ENCODE data around the gene TCP10L. TPM values are rescaled to one million over a fixed set of nuclear protein-coding genes. Genes with fewer than 3 reads are reported as not detected.
A peak's percentile ranks its signal among the peaks of the same experiment; 100 is the strongest.

TCP10L gene
- total RNA-seq, 1 experiment from 2014 or later = not detected

DNA sequence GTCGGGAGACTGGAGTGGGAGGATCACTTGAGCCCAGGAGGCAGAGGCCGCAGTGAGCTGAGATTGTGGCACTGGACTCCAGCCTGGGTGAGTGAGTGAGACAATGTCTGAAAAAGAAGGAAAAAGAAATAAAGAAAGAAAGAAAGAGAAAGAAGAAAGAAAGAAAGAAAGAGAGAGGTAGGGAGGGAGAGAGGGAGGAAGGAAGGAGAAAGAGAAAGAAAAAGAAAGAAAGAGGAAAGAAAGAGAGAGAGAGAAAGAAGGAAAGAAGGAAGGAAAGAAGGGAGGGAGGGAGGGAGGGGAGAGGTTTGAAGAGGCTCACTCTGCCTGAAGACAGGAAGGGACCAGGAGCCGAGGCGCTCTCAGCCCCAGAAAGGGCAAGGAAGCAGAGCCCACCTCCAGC lies 4.8 kb upstream of the TCP10L start:
- DNase-seq (ENCODE audit: low spot score) = no peak
- in situ Hi-C loops (cut with HindIII; ENCODE audit: low sequenced_read_pairs) = no loop called here

DNA sequence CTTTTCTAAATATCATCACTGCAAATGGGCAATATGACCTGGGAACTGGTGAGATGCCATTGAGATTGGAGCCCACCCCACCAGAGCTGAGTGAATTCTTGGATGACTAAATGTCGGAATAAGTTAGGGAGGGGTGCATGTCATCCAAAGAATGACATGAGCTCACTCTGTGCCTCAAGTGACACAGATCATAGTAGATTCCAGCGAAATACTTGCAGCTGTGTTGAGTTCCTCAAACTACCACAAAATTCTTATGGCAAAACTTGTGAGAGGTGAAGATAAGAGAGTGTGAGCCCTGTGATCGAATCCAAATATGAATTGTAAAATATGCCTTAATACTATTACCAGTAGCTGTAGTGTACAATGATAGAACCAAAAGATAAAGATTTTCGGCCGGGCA lies 2.3 kb upstream of the TCP10L start:
- no peak for DNase-seq (ENCODE audit: low spot score)
- in situ Hi-C loops (cut with HindIII; ENCODE audit: low sequenced_read_pairs) = no loop called here

DNA sequence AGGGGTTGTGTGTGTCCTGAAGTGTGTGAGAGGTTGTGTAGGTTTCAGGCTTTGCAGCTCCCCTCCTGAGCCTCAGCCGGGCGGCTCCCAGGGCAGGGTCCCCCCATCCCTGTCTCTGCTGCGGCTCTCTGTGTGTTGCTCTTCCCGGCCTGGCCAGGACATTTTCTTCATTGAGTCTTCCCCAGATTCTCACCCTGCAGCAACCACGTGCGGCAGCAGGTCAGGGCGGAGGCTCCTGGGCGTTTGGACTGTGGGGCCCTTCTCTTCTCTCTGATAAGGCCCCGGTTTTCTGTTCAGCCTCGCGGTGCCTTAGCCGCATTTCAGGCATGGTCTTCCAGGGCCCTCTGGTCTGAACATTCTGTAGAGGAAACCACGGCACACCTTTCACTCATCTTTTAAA lies 1.8 kb upstream of the TCP10L start:
- in situ Hi-C loops (cut with HindIII; ENCODE audit: low sequenced_read_pairs) = no loop called here

DNA sequence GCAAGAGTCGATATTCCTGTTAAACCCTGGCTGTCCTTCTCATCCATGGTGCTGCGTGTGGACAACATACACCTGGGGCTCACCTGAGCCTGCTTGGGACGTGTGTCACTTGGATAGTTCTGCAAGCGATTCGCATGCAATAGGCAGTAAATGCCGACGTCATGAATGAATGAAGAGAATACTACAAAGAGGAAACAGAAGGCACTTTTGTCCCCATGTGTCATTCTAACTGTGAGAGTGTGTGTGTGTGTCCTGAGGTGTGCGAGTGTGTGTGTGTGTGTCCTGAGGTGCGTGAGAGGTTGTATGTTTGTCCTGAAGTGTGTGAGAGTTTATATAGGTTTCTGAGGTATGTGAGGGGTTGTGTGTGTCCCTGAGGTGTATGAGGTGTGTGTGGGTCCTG lies 647 bp upstream of the TCP10L start:
- no peak for DNase-seq (ENCODE audit: low spot score)
- in situ Hi-C loops (cut with HindIII; ENCODE audit: low sequenced_read_pairs) = no loop called here

More for the DNA sequence above, 1.8 kb upstream of the TCP10L start:
- DNase-seq (ENCODE audit: low spot score) = no peak

DNA sequence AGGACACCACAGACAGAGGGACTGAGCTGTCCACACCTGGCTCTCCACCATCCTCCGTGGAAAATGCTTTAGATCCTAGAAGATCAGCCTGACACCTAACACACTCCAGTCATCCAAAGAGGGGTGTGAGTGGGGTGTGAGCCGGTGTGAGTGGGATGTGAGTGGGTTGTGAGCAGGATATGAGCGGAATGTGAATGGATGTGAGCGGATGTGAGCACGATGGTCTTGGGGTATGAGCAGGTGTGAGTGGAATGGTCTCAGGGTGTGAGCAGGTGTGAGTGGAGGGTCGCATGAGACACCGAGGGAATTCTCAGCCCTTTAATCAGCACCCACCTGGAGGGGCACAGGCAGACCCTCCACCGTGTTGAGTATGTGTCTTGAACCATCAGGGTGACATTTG lies 851 bp downstream of the TCP10L start:
- no peak for DNase-seq (ENCODE audit: low spot score)
- in situ Hi-C loops (cut with HindIII; ENCODE audit: low sequenced_read_pairs) = no loop called here

DNA sequence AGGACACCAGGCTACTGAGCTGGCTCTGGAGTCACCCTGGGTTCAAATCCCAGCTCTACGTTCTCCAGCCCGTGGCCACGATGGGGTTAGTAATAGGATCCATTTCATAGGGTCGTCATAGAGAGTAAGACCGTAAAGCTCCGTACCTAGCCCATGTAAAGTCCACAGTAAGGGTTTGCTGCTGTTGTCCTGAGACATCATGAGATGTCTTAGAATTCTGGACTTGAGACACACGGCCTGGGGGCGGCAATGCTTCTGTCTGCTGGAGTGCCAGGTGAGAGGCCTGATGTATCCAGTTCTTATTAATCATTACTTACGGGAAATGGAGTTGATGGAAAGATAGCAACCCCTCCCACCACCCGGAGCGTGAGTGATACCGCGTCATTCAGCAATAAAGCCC lies 3.6 kb downstream of the TCP10L start:
- no peak for DNase-seq (ENCODE audit: low spot score)
- in situ Hi-C loops (cut with HindIII; ENCODE audit: low sequenced_read_pairs) = no loop called here

DNA sequence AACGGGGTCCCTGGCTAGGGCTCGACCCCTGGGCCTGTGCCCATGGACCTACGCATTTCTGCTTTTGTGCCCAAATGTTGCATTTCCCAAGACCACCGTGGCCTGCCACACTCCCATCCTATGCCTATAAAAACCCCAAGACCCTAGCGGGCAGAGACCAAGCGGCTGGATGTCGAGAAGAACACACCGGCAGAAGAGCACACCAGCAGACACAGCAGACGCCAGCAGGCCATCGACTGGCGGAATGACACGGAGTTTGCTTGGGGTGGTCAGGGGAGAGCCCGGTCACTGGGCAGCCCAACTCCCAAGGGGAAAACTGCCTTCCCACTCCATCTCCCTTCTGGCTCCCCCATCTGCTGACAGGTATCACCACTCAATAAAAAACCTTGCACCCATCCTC lies 4.4 kb downstream of the TCP10L start:
- DNase-seq (ENCODE audit: low spot score) = no peak
- in situ Hi-C loops (cut with HindIII; ENCODE audit: low sequenced_read_pairs) = no loop called here

DNA sequence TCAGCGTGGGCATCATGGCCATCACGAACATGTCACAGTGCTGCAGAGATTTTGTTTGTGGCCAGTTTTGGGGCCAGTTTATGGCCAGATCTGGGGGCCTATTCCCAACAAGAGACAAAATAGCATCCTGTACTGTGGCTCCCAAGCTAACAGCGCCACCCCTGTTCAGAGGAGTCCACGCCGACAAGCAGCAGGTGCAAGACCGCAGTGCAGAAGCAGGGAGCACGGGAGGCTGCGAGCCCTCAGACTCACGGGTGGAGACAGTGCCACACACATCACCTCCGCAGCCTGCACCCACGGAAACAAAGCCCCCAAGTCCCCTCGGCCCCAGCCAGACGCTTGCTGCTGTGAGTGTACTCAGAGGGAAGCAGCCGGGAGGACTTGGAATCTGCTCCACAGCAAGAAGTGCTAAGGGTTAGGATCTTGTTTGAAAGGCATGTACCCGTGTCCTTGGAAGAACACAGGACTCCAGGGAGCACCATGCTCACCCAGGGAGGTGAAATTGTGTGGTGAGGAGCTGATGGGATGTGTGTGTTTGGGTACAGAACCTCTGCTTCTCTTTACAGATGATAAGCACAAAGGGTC lies 7.1 kb downstream of the TCP10L start:
- in situ Hi-C loops (cut with HindIII; ENCODE audit: low sequenced_read_pairs) = no loop called here
- DNase-seq (ENCODE audit: low spot score) = no peak

DNA sequence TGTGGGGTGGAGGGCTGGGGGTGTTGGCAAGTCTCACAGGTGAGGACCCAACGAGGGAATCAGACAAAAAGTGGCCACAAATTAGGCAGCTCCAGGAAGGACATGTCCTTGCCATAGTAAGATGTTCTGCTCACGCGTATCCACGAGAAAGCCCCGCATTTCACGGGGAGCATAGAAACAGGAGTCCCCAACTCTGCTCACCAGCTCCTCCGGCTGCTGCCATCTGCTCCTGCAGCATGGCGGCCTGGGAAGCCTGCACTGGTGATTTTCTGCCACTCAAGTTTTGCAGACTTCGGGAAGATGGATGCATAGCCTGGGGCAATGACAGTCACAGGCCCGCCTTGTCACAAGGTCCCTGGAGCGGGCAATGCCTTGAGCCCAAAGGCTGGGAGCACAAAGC lies 9.3 kb downstream of the TCP10L start:
- DNase-seq (ENCODE audit: low spot score) = no peak
- in situ Hi-C loops (cut with HindIII; ENCODE audit: low sequenced_read_pairs) = no loop called here

DNA sequence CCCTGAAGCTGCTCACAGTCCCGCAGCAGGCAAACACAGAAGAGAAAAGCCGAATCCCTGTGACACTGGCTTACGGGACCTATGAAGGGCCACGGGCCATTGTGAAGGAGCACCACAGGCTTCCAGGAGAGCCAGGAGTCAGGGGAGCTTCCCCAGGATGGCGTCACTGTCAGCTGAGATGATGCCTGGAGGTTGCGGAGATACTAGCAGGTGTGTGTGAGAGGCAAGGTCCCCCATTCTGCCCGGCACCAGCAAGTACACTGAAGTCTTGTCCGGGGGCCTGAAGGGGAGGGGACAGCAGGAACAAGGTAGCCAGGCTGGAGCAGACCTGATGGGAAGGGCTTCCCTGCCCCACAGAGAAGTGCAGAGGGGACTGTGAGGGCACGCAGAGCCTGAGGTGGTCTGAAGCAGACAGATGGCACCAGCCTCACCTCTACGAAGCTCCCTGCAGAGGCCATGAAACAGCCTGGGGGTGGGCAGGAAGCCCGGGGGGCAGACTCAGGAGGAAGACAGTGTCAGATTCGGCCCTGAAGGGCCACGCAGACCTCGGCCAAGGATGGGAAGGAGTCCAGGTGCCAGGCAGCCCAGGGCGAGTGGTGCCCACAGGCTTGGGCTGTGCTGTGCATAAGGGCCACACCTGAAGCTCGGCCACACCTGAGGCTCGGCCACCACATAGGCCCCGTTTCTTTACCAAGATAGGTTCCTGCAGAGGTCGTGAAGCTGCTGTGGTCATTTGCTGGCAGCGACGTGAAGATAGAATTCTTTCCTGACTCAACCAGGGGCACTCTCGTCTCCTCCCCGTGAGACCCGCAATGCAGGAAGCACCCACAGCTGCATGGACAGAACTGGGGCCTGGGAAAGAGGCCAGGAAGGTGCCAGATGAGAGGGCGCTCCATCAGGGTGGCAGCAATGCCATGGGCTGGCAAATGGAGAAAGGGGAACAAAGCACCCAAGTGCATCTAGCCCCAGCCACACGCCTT lies 10.1 kb downstream of the TCP10L start:
- in situ Hi-C loops (cut with HindIII; ENCODE audit: low sequenced_read_pairs) = no loop called here
- DNase-seq (ENCODE audit: low spot score) = no peak

DNA sequence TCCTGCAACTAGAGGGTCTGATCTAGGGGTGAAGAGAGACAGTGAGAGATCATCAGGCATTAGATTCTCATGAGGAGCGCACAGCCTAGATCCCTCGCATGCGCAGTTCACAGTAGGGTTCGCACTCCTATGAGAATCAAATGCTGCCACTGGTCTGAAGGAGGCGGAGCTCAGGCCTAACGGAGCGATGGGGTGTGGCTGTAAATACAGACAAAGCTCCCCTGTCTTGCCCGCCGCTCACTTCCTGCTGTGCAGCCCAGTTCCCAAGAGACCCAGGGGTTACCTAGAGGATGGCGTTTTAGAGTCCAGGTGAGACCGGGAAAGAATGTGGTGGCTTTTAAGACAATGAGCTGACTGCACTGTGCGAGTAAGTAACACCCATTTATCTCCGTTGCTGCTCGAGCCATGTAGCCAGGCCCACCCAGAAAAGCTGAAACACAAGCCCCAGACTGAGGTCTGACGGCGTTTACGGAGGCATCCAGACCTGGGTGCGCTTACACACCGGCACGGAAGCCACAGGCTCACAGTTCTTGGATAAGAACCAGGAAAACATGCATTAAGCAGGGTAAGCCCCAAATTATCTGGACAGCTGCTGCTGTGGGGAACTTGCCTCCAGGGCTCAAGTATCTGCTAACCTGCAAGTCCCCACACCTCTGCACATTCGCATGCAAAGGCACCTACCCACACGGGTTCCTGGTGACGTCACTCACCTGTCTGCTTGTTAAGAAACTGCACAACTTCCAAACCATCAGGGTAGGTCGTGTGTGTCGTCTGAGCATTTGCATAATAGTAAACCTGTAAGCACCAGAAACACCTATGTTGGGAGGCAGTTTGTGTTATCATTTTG lies 12.5 kb downstream of the TCP10L start:
- in situ Hi-C loops (cut with HindIII; ENCODE audit: low sequenced_read_pairs) = no loop called here

DNA sequence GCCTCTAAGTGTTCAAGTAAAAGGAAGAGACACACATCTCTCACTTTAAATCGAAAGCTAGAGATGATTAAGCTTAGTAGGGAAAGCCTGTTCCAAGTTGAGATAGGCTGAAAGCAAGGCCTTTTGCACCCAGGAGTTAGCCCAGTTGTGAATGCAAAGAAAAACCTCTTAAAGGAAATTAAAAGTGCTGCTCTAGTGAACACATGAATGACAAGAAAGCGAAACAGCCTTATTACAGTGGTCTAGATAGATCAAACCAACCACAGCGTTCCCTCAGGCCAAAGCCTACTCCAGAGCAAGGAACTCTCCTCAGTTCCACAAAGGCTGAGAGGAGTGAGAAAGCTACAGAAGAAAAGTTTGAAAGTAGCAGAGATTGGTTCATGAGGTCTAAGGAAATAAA lies 14.9 kb downstream of the TCP10L start:
- in situ Hi-C loops (cut with HindIII; ENCODE audit: low sequenced_read_pairs) = no loop called here
- DNase-seq (ENCODE audit: low spot score) = no peak

More for the DNA sequence above, 12.5 kb downstream of the TCP10L start:
- no peak for DNase-seq (ENCODE audit: low spot score)

DNA sequence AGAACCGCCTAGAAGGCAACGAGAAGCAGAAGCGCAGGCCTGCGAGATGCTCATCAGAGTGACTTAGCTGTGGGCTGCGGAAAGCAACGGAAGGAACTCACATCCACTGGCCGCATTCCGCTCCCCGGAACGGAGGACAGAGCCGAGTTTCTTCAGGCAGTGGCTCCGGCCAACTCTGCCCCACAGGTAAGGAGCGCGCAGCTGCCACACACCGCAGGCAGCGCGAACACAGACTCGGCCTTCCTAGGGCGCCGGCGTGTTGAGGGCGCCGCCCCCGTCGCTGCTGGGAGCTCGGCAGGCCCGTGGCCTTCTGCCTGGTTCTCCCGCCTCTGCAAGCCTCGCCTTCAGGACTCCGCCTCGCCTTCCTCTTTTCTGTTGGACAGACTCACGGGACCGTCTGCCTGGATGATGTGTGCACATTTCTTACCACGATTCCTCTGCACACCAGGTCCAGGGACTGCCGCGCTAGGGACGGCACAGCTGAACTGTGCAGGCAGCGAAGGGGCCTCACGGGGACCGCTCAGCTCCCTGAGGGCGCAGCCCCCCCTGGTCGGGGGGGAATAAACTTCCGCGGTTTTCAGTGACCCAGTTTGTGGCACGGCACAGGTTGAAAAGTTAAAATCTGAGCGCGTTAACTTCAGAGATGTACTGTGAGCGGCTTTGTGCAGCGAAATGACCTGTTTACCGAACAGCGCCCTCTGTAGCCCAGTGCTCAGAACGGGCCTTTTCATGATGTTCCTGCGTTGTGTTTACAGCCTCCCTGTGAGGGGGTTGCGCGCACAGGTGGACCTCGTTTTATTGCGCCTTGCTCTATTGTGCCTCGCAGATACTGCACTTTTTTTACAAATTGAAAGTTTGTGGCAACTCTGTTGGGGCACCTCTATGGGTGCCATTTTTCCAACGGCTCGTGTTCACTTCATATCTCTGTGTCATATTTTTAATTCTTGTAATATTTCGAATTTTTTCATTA lies 15.8 kb downstream of the TCP10L start:
- DNase-seq (ENCODE audit: low spot score) = peak; percentile 81
- in situ Hi-C loops (cut with HindIII; ENCODE audit: low sequenced_read_pairs) = no loop called here

DNA sequence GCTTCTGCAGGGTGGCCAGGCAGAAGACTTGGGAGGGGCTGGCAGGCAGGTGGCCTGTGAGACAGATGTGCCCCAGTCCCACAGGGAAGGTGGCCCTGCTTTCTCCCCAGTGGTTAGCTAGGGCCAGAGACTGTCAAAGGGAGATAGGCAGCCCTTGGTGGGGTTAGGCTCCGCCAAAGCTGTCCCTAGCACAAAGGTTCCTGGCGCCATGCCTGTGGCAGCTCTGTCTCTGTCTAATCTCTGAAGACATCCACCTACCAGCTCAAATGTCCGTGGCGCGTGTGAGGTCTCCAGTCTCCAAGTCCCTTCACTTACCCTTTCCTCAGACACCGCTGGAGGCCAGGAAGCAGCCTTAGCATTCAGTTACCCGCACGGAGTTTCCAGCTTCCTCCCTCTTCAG lies 17.7 kb downstream of the TCP10L start:
- no peak for DNase-seq (ENCODE audit: low spot score)
- in situ Hi-C loops (cut with HindIII; ENCODE audit: low sequenced_read_pairs) = no loop called here

DNA sequence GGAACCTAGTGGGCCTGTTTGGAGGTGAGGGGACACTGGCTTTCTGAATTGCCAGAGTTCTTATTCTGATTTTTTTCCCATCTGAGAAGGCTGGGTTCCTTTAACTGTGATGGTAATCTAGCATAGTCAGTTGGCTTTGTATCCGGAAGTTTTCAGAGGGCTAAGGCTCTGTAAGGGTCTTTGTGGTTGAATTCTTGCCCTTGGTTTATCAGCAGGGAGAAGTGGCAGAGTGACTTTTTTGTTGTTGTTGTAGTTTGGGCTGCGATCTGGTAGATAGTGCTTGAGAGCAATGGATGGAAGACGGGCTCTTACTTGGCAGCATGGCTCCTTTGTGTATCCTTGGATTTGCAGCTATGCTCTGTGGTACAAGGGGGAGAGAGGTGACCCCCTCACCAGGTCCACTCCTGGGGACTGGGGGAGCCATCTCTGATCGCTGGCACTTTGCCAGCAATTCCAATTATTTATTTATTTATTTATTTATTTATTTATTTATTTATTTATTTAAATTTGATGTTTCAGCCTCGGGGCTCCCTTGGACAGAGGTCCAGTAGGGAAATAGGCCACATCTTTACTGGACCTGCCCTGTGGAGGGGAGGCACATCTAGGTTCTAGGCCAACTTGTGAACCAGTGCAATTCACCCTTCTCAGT lies 18.5 kb downstream of the TCP10L start:
- no peak for DNase-seq (ENCODE audit: low spot score)
- in situ Hi-C loops (cut with HindIII; ENCODE audit: low sequenced_read_pairs) = no loop called here

DNA sequence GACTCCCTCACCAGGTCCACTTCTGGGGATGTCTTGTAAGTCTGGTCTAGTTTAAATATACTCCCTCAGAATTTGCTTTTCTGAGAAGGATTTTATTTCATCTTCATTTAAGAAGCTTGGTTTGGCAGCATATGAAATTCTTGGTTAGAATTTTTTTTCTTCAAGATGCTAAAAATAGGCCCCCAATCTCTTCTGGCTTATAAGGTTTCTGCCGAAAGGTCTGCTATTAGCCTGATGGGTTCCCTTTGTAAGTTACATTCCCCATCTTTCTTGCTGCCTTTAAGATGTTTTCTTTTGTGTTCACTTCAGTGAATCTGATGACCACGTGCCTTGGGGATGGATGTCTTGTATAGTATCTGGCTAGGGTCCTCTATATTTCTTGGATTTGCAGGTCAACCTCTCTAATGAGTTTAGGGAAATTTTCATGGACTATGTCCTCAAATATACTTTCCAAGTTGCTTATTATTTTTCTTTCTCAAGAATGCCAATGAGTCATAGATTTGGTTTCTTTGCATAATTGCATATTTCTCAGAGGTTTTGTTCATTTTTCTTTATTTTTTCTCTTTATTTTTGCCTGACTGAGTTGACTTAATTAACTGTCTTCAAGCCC lies 19.4 kb downstream of the TCP10L start:
- in situ Hi-C loops (cut with HindIII; ENCODE audit: low sequenced_read_pairs) = no loop called here
- DNase-seq (ENCODE audit: low spot score) = no peak

DNA sequence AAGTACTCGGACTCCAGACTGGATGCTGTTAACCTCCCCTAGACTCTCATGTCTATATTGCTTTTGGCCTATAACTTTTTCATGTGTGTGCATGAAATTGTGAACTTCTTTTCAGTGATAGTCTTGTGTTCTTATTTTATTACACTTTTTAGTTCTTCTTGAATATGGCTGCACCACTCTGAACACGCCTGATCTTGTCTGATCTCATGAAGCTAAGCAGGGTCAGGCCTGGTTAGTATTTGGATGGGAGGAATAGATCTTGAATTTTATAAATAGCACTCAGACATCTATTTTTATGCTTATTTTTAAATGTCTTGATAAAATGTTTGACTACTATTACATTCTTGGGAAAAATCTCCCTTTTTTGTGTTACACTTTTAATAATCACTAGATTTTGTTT lies 22.4 kb downstream of the TCP10L start:
- in situ Hi-C loops (cut with HindIII; ENCODE audit: low sequenced_read_pairs) = no loop called here
- no peak for DNase-seq (ENCODE audit: low spot score)

DNA sequence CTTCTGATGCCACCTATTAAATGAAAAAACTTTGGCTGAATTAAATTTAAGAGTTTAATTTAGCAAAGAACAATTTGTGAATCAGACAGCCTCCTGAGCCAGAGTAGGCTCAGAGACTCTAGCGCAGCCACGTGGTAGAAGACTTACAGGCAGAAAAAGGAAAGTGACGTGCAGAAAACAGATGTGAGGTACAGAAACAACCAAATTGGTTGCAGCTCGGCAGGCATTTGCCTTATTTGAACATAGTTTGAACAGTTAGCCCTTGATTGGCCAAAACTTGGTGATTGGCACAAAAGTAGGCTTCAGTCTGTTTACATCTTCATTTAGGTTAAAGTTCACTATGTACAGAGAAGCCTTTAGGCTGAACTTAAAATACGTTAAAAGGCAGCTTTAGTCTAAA lies 22.9 kb downstream of the TCP10L start:
- in situ Hi-C loops (cut with HindIII; ENCODE audit: low sequenced_read_pairs) = no loop called here
- no peak for DNase-seq (ENCODE audit: low spot score)
